WERI-Rb-1 (cell line): ENCODE data around the gene UXS1.

Source experiments
- DNase-seq: peaks from one replicate; pipeline ENCODE4 v3.0.0-alpha.2; 2020
- H3K27ac ChIP-seq: fragments of 250-450 bp; sonication (Bioruptor Pico); 2 replicates; pipeline ENCODE4 v1.5.1; 2020; ENCODE audit warnings: mild to moderate bottlenecking, moderate library complexity
- H3K27me3 ChIP-seq: fragments of 250-450 bp; sonication (Bioruptor Pico); 2 replicates; pipeline ENCODE4 v1.5.1; 2021; ENCODE audit warnings: mild to moderate bottlenecking, low read depth, moderate library complexity; ENCODE audit not compliant: insufficient read depth, severe bottlenecking
- H3K36me3 ChIP-seq: fragments of 250-450 bp; sonication (Bioruptor Pico); 2 replicates; pipeline ENCODE4 v1.5.1; 2020; ENCODE audit warnings: mild to moderate bottlenecking, moderate library complexity
- H3K4me3 ChIP-seq: 2 replicates; pipeline ENCODE4 v1.5.1; 2011; ENCODE audit warnings: low read depth, mild to moderate bottlenecking, control low read depth, low read length
- H3K9me3 ChIP-seq: fragments of 250-450 bp; sonication (Bioruptor Pico); 2 replicates; pipeline ENCODE4 v1.5.1; 2021; ENCODE audit warnings: mild to moderate bottlenecking, moderate library complexity; ENCODE audit not compliant: severe bottlenecking
- CTCF ChIP-seq: IDR thresholded peaks from 2 replicates; pipeline ENCODE4 v1.5.1; 2011; ENCODE audit warnings: low read depth, mild to moderate bottlenecking, control low read depth, inconsistent platforms, low read length

Gene UXS1

GRCh38 chr2:106192752-106193689 is 1.1 kb downstream of the UXS1 start:
- peak overlapping the region; percentile 92 for H3K4me3 ChIP-seq
- H3K27me3 ChIP-seq: no peaks in the 10 kb centered on the region
- H3K36me3 ChIP-seq: peaks cover 9% of the 10 kb centered on the region
- H3K9me3 ChIP-seq: no peaks in the 10 kb centered on the region
- peak overlapping the region; percentile 82 for H3K27ac ChIP-seq
- TF ChIP-seq CTCF: no peak
- DNase-seq: peak; percentile 32

GRCh38 chr2:106191511-106192016 is 2.5 kb downstream of the UXS1 start:
- no peaks in the 10 kb centered on the region for H3K27me3 ChIP-seq
- H3K4me3 ChIP-seq: no peak overlapping the region
- no peak for DNase-seq
- no peak for TF ChIP-seq CTCF
- no peak overlapping the region for H3K27ac ChIP-seq
- H3K36me3 ChIP-seq: peaks cover 9% of the 10 kb centered on the region
- H3K9me3 ChIP-seq: no peaks in the 10 kb centered on the region

GRCh38 chr2:106189764-106190468 is 4.2 kb downstream of the UXS1 start:
- DNase-seq: no peak
- Histone ChIP-seq H3K27me3 (no peaks in the 10 kb centered on the region), H3K36me3 (peaks cover 9% of the 10 kb centered on the region), H3K9me3 (no peaks in the 10 kb centered on the region), H3K27ac (no peak overlapping the region), H3K4me3 (no peak overlapping the region)
- no peak for TF ChIP-seq CTCF

GRCh38 chr2:106189325-106189724 is 4.8 kb downstream of the UXS1 start:
- no peak for TF ChIP-seq CTCF
- Histone ChIP-seq H3K36me3 (peaks cover 9% of the 10 kb centered on the region), H3K9me3 (no peaks in the 10 kb centered on the region), H3K27ac (no peak overlapping the region), H3K27me3 (no peaks in the 10 kb centered on the region), H3K4me3 (no peak overlapping the region)
- DNase-seq: no peak

GRCh38 chr2:106187273-106187891 is 6.7 kb downstream of the UXS1 start:
- no peak for TF ChIP-seq CTCF
- Histone ChIP-seq H3K4me3 (no peak overlapping the region), H3K36me3 (peaks cover 9% of the 10 kb centered on the region), H3K27me3 (no peaks in the 10 kb centered on the region), H3K27ac (no peak overlapping the region), H3K9me3 (no peaks in the 10 kb centered on the region)
- DNase-seq: no peak
